ENCODE data around the gene TUT1. TPM values are rescaled to one million over a fixed set of nuclear protein-coding genes. Genes with fewer than 3 reads are reported as not detected.

Gene TUT1, protein sequence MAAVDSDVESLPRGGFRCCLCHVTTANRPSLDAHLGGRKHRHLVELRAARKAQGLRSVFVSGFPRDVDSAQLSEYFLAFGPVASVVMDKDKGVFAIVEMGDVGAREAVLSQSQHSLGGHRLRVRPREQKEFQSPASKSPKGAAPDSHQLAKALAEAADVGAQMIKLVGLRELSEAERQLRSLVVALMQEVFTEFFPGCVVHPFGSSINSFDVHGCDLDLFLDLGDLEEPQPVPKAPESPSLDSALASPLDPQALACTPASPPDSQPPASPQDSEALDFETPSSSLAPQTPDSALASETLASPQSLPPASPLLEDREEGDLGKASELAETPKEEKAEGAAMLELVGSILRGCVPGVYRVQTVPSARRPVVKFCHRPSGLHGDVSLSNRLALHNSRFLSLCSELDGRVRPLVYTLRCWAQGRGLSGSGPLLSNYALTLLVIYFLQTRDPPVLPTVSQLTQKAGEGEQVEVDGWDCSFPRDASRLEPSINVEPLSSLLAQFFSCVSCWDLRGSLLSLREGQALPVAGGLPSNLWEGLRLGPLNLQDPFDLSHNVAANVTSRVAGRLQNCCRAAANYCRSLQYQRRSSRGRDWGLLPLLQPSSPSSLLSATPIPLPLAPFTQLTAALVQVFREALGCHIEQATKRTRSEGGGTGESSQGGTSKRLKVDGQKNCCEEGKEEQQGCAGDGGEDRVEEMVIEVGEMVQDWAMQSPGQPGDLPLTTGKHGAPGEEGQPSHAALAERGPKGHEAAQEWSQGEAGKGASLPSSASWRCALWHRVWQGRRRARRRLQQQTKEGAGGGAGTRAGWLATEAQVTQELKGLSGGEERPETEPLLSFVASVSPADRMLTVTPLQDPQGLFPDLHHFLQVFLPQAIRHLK
- total RNA-seq: 10 to 100 TPM; 11.1 to 26.2 TPM

DNA sequence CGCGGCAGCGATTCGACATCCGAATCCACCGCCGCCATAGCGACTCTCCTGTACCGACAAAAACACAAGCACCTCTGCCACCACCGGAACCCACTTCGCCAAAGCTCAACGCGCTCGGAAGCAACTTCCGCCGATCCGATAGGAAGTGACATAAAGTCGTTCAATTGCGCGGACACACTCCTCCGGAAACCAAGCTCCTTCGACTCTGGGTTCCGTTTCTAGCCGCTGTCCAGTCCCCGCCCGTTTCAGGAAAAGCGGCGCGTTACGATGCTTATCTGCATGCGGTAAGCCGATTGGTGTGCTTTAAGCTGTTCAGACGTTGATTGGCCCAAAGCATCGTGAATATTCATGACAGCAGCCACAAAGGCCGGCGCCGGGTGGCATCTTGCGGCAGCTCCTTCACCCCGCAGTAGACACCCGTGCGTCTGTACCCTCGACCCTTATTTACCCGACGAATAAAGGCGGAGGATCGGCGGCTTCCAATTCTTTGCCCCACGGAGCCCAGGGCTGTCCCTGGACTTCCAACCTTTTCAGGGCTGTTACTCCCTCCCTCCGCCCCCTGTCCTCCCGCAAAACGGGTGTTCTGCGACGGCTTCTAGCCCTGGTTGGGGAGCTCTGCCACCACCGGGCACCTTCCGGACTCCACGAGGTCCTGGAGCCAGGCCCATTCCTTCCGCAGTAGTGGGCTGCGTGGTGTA lies at the start of gene TUT1:
Gene TUT1 (minus strand): TSS at position 76 of the 698 bp plus-strand sequence. CDS start 38 bp downstream, at position 38.
- Histone ChIP-seq H3K9ac (ENCODE audit: low read depth in 2 of 2, low read length in 2 of 2) (peak within 1 kb of the TSS; percentile 53 to 96), H3K4me1 (peaks cover 20% of the 10 kb centered on the region), H3K9me3 (no peaks in the 10 kb centered on the region), H3K36me3 (no peaks in the 10 kb centered on the region), H3K27me3 (no peaks in the 10 kb centered on the region), H3K27ac (peak within 1 kb of the TSS; percentile 94), H3K4me3 (peak within 1 kb of the TSS; percentile 54)
- intact Hi-C loops (cut with DNase I): loop anchor here (10.0 kb wide), 1 partner anchor 103 kb away; no protein-coding TSS in a partner anchor
- TF ChIP-seq CTCF (IDR thresholded peaks at IDR 0.05): no peak
- peak; percentile 98 for DNase-seq

GRCh38 chr11:62632492-62632891 lies 41.2 kb upstream of the TUT1 start:
- Histone ChIP-seq H3K4me3 (no peak overlapping the region), H3K4me1 (no peaks in the 10 kb centered on the region), H3K9ac (ENCODE audit: low read depth in 2 of 2, low read length in 2 of 2) (no peak overlapping the region), H3K36me3 (peaks cover 36% of the 10 kb centered on the region), H3K9me3 (no peaks in the 10 kb centered on the region), H3K27me3 (no peaks in the 10 kb centered on the region), H3K27ac (no peak overlapping the region)
- no peak for DNase-seq
- intact Hi-C loops (cut with DNase I): no loop called here
- TF ChIP-seq CTCF (IDR thresholded peaks at IDR 0.05): no peak

- Histone ChIP-seq H3K36me3 (peaks cover 49% of the 10 kb centered on the region), H3K4me1 (no peaks in the 10 kb centered on the region), H3K27ac (no peak overlapping the region), H3K27me3 (no peaks in the 10 kb centered on the region), H3K9ac (ENCODE audit: low read depth in 2 of 2, low read length in 2 of 2) (no peak overlapping the region), H3K9me3 (no peaks in the 10 kb centered on the region), H3K4me3 (no peak overlapping the region)
- intact Hi-C loops (cut with DNase I): no loop called here
- TF ChIP-seq CTCF (IDR thresholded peaks at IDR 0.05): no peak
- no peak for DNase-seq
Measured at GRCh38 chr11:62627713-62628112, 36.4 kb upstream of the TUT1 start.

DNA sequence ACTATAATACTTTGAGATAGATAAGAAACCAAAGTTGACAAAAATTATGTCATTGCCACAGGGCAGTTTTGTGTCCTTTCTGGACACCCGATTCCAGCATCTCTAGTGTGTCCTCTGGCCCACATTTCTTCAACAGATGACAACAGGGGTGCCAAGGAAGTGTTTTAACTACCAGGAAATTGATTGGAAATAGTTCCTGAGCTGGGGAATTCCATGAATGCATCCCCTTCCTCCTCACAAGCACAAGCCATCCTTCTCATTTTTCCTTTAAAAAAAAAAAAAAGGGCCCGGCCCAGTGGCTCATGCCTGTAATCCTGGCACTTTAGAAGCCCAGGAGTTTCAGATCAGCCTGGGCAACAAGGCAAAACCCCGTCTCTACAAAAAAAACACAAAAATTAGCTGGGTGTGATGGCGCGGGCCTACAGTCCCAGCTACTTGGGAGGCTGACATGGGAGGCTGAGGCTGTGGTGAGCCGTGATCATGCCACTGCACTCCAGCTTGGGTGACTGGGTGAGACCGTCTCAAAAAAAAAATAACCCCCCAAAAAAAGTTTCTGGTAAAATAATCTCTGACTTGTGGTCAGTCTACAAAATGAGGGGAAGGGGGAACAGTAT lies 31.3 kb upstream of the TUT1 start:
- H3K36me3 ChIP-seq: peaks cover 19% of the 10 kb centered on the region
- no peaks in the 10 kb centered on the region for H3K9me3 ChIP-seq
- H3K9ac ChIP-seq (ENCODE audit: low read depth in 2 of 2, low read length in 2 of 2): peak overlapping the region in 1 of 2 donors; percentile 52
- no peak for DNase-seq
- H3K27ac ChIP-seq: peak overlapping the region; percentile 98
- H3K27me3 ChIP-seq: no peaks in the 10 kb centered on the region
- H3K4me1 ChIP-seq: peaks cover 8% of the 10 kb centered on the region
- TF ChIP-seq CTCF (IDR thresholded peaks at IDR 0.05): no peak
- H3K4me3 ChIP-seq: no peak overlapping the region
- intact Hi-C loops (cut with DNase I): no loop called here
